Measurements from ENCODE around the gene SLCO3A1. TPM values are rescaled to one million over a fixed set of nuclear protein-coding genes. Genes with fewer than 3 reads are reported as not detected.

SLCO3A1 gene
- total and polyA plus RNA-seq, 10 donors, result 7.5 to 79.5 (median 40.7) TPM

DNA sequence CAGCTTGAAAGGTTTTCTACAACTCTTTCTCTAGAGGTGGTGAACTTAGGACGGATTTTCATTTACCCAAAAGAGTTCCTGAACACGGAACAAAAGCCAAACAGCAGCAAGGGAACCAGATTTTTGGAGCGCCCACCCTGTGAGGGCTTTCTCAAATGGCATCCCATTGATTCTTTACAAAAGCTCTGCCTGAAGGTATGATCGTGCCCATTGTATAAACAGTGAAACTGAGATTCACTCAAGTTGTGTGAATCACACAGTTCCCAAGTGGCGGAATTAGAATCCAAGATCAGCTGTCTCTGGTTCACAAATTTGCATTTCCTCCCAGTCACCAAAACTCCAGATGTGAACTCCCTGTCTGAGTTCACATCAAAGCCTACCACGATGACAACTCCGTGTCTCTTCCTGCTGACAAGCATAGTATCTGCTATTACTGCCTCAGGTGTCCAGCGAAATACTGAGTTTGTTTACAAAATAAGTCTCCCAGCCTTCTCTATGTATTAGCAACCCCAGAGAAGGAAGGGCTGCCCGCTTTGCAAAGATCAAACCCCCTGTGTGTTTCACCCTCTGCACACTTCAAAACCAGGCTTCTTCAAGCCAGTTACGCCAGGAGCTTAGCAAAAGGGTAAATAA is 304.3 kb downstream of the SLCO3A1 start:
- WGBS, 5 donors, result 86 to 92% (median 90%) methylated on average over 10 of the region's 10 CpGs

DNA sequence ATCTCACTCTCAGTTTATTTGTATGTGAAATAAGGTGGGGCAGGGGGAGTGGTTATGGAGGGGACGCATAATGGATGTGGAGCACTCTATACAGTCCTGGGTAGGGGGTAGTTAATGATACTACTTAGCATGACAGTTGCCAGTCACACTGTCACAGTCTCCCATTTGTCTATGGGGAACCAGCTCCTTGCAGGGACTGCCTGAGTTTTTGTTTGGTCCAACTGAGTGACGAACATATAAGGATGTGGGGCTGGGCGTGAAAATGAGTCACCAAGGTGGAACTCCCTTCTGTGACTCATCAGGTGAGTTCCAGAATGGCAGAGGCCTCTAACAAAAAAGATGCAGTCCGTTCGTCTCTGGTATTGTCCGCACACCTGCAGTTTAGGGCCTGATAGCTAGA is 304.9 kb downstream of the SLCO3A1 start:
- no peak for DNase-seq
- TF ChIP-seq POLR2A (IDR thresholded peaks at IDR 0.05) (no peak), POLR2AphosphoS5 (IDR thresholded peaks at IDR 0.05) (no peak), CTCF (IDR thresholded peaks at IDR 0.05 in 8 of 11, conservative IDR thresholded peaks at IDR 0.05 in 3 of 11) (no peak)
- Histone ChIP-seq H3K36me3 (peaks cover 0 to 94% (median 7%) of the 10 kb centered on the region in 6 donors), H3K9me3 (no peaks in the 10 kb centered on the region), H3K27ac (no peak overlapping the region), H3K4me3 (no peak overlapping the region), H3K4me1 (no peaks in the 10 kb centered on the region), H3K27me3 (replicated peaks in 1 of 7) (no peaks in the 10 kb centered on the region)
- intact Hi-C loops (cut with DNase I; ENCODE audit: low total_unique reads), result no loop called here
- WGBS, 5 donors, result 74 to 83% (median 79%) methylated on average over 6 of the region's 6 CpGs

More for the DNA sequence above, 304.3 kb downstream of the SLCO3A1 start:
- H3K4me1 ChIP-seq, result no peaks in the 10 kb centered on the region
- H3K9me3 ChIP-seq, result no peaks in the 10 kb centered on the region
- intact Hi-C loops (cut with DNase I; ENCODE audit: low total_unique reads), result no loop called here
- peaks cover 0 to 94% (median 4%) of the 10 kb centered on the region in 6 donors for H3K36me3 ChIP-seq
- no peak overlapping the region for H3K4me3 ChIP-seq
- TF ChIP-seq POLR2A (IDR thresholded peaks at IDR 0.05) (no peak), POLR2AphosphoS5 (IDR thresholded peaks at IDR 0.05) (no peak), CTCF (IDR thresholded peaks at IDR 0.05 in 8 of 11, conservative IDR thresholded peaks at IDR 0.05 in 3 of 11) (no peak)
- H3K27ac ChIP-seq, result no peak overlapping the region
- no peaks in the 10 kb centered on the region for H3K27me3 ChIP-seq (replicated peaks in 1 of 7)
- DNase-seq, result no peak

DNA sequence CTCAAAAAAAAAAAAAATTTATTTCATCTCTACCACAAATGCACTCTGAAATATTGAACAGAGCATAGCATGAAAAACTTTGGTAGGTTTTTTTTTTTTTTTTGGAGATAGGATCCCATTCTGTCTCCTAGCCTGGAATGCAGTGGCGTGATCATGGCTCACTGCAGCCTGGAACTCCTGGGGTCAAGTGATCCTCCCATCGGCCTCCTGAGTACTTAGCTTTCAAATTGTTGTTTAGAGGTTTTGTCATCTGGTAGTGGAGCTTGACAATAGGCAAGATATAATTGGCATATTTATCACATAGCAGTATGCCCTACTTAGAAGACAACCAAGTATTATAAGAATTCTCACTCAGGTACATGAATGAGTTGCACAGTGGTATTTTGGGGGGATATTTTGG is 306.0 kb downstream of the SLCO3A1 start:
- Histone ChIP-seq H3K27ac (no peak overlapping the region), H3K4me1 (no peaks in the 10 kb centered on the region), H3K27me3 (replicated peaks in 1 of 7) (no peaks in the 10 kb centered on the region), H3K4me3 (no peak overlapping the region), H3K36me3 (peaks cover 0 to 94% (median 9%) of the 10 kb centered on the region in 6 donors), H3K9me3 (no peaks in the 10 kb centered on the region)
- WGBS, 5 donors, result 87 to 100% (median 90%) methylated on average over 2 of the region's 2 CpGs
- no peak for TF ChIP-seq POLR2A (IDR thresholded peaks at IDR 0.05)
- TF ChIP-seq POLR2AphosphoS5 (IDR thresholded peaks at IDR 0.05), result no peak
- no peak for TF ChIP-seq CTCF (IDR thresholded peaks at IDR 0.05 in 8 of 11, conservative IDR thresholded peaks at IDR 0.05 in 3 of 11)
- DNase-seq, result no peak
- intact Hi-C loops (cut with DNase I; ENCODE audit: low total_unique reads), result no loop called here

GRCh38 chr15:92159906-92160841 is 306.7 kb downstream of the SLCO3A1 start:
- intact Hi-C loops (cut with DNase I; ENCODE audit: low total_unique reads), result no loop called here

More at GRCh38 chr15:92159906-92160841, 306.7 kb downstream of the SLCO3A1 start:
- WGBS, 5 donors, result 76 to 88% (median 82%) methylated on average over 15 of the region's 15 CpGs
- H3K9me3 ChIP-seq, result no peaks in the 10 kb centered on the region
- H3K27ac ChIP-seq, result no peak overlapping the region
- H3K4me3 ChIP-seq, result no peak overlapping the region
- no peaks in the 10 kb centered on the region for H3K4me1 ChIP-seq
- peaks cover 0 to 94% (median 9%) of the 10 kb centered on the region in 6 donors for H3K36me3 ChIP-seq
- TF ChIP-seq CTCF (IDR thresholded peaks at IDR 0.05 in 8 of 11, conservative IDR thresholded peaks at IDR 0.05 in 3 of 11) (no peak), POLR2AphosphoS5 (IDR thresholded peaks at IDR 0.05) (no peak), POLR2A (IDR thresholded peaks at IDR 0.05) (no peak)
- no peaks in the 10 kb centered on the region for H3K27me3 ChIP-seq (replicated peaks in 1 of 7)
- DNase-seq, result no peak
